Measurements from ENCODE around the gene TMEM209.

GRCh38 chr7:130221746-130222145 is 16.5 kb upstream of the TMEM209 start:
- no peak for TF ChIP-seq CTCF (IDR thresholded peaks at IDR 0.05; ENCODE audit: insufficient read depth, low read length)
- TF ChIP-seq, protein P1, sequence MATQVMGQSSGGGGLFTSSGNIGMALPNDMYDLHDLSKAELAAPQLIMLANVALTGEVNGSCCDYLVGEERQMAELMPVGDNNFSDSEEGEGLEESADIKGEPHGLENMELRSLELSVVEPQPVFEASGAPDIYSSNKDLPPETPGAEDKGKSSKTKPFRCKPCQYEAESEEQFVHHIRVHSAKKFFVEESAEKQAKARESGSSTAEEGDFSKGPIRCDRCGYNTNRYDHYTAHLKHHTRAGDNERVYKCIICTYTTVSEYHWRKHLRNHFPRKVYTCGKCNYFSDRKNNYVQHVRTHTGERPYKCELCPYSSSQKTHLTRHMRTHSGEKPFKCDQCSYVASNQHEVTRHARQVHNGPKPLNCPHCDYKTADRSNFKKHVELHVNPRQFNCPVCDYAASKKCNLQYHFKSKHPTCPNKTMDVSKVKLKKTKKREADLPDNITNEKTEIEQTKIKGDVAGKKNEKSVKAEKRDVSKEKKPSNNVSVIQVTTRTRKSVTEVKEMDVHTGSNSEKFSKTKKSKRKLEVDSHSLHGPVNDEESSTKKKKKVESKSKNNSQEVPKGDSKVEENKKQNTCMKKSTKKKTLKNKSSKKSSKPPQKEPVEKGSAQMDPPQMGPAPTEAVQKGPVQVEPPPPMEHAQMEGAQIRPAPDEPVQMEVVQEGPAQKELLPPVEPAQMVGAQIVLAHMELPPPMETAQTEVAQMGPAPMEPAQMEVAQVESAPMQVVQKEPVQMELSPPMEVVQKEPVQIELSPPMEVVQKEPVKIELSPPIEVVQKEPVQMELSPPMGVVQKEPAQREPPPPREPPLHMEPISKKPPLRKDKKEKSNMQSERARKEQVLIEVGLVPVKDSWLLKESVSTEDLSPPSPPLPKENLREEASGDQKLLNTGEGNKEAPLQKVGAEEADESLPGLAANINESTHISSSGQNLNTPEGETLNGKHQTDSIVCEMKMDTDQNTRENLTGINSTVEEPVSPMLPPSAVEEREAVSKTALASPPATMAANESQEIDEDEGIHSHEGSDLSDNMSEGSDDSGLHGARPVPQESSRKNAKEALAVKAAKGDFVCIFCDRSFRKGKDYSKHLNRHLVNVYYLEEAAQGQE (IDR thresholded peaks at IDR 0.05; ENCODE audit: insufficient replicate concordance, low read depth) = no peak
- TF ChIP-seq POLR2AphosphoS5 (IDR thresholded peaks at IDR 0.05; ENCODE audit: low read depth) = no peak

Data from HL-60 (cell line).